HEK293 (cell line): Measurements from ENCODE around the gene KANK2.

Experiments
- BCL11B ChIP-seq: fragments of 450-650 bp; formaldehyde crosslinking; IDR thresholded peaks from 2 replicates; pipeline ENCODE4 v1.5.1; 2016; ENCODE audit warnings: low read depth, missing biosample characterization, missing genetic modification characterization
- CTCF ChIP-seq: fragments of 450-650 bp; formaldehyde crosslinking; IDR thresholded peaks from 2 replicates; pipeline ENCODE4 v1.5.1; 2016; ENCODE audit warnings: missing biosample characterization, missing genetic modification characterization
- PBX3 ChIP-seq: sonication (generic); formaldehyde crosslinking; IDR thresholded peaks from 2 replicates; pipeline ENCODE4 v1.8.1; 2022; ENCODE audit warnings: mild to moderate bottlenecking, moderate library complexity, missing genetic modification reagents
- SCRT1 ChIP-seq: fragments of 450-650 bp; formaldehyde crosslinking; IDR thresholded peaks from 2 replicates; pipeline ENCODE4 v1.5.1; 2016; ENCODE audit warnings: missing biosample characterization, missing genetic modification characterization, borderline replicate concordance
- SP2 ChIP-seq: fragments of 450-650 bp; formaldehyde crosslinking; IDR thresholded peaks from 2 replicates; pipeline ENCODE4 v1.5.1; 2016; ENCODE audit warnings: missing biosample characterization, missing genetic modification characterization
- TCF7L2 ChIP-seq: IDR thresholded peaks from 2 replicates; pipeline ENCODE4 v1.6.1; 2011; ENCODE audit warnings: low read depth, mild to moderate bottlenecking, inconsistent platforms, low read length, moderate library complexity, borderline replicate concordance
- ZBTB44 ChIP-seq: fragments of 450-650 bp; IDR thresholded peaks from 2 replicates; pipeline ENCODE4 v1.5.1; 2018; ENCODE audit warnings: missing biosample characterization, mild to moderate bottlenecking, missing genetic modification characterization
- ZFP41 ChIP-seq: fragments of 450-650 bp; formaldehyde crosslinking; IDR thresholded peaks from 2 replicates; pipeline ENCODE4 v1.5.1; 2016; ENCODE audit warnings: missing biosample characterization, missing genetic modification characterization, borderline replicate concordance
- ZNF24 ChIP-seq: fragments of 450-650 bp; formaldehyde crosslinking; IDR thresholded peaks from 2 replicates; pipeline ENCODE4 v1.5.1; 2016; ENCODE audit warnings: missing biosample characterization, missing genetic modification characterization
- ZNF518A ChIP-seq: fragments of 450-650 bp; formaldehyde crosslinking; conservative IDR thresholded peaks from 2 replicates; pipeline ENCODE4 v1.5.1; 2016; ENCODE audit warnings: low read depth, missing biosample characterization, missing genetic modification characterization
- ZNF561 ChIP-seq: fragments of 450-650 bp; IDR thresholded peaks from 2 replicates; pipeline ENCODE4 v1.5.1; 2018; ENCODE audit warnings: missing biosample characterization, missing genetic modification characterization, borderline replicate concordance

- TF ChIP-seq CTCF (tag by site-specific recombination) = no peak
- no peak for TF ChIP-seq PBX3 (CRISPR knock-in tag)
- TF ChIP-seq SCRT1 (tag by site-specific recombination) = no peak
- peak; percentile 24; the same call in 1 of the 2 replicates for TF ChIP-seq ZNF24 (tag by site-specific recombination)
- no peak for TF ChIP-seq SP2
- TF ChIP-seq ZBTB44 = no peak
- no peak for TF ChIP-seq BCL11B (tag by site-specific recombination)
- TF ChIP-seq ZFP41 (tag by site-specific recombination) = no peak
- no peak for TF ChIP-seq ZNF561 (tag by site-specific recombination)
- no peak for TF ChIP-seq ZNF518A (tag by site-specific recombination)
- TF ChIP-seq TCF7L2 = no peak
These were observed 51.8 kb downstream of the KANK2 start for GRCh38 chr19:11145536-11145924.
